Suprapubic skin (tissue), 4 donors: ENCODE measurements around the gene TRIP13. TPM values are rescaled to one million over a fixed set of nuclear protein-coding genes. Genes with fewer than 3 reads are reported as not detected.

Source experiments
- DNase-seq, 2 donors: peaks; one replicate each; pipeline ENCODE4 v3.0.0-alpha.2; 2019; ENCODE audit warnings: low spot score in 2 of 2
- H3K27ac ChIP-seq: fragments of 200-600 bp; sonication (generic); one replicate; pipeline ENCODE4 v1.5.1; 2019
- H3K27me3 ChIP-seq: fragments of 200-600 bp; sonication (generic); one replicate; pipeline ENCODE4 v1.5.1; 2019
- H3K36me3 ChIP-seq: fragments of 200-600 bp; sonication (generic); one replicate; pipeline ENCODE4 v1.5.1; 2019
- H3K4me1 ChIP-seq: fragments of 200-600 bp; sonication (generic); one replicate; pipeline ENCODE4 v1.5.1; 2019
- H3K4me3 ChIP-seq: fragments of 200-600 bp; sonication (generic); one replicate; pipeline ENCODE4 v1.5.1; 2019; ENCODE audit warnings: mild to moderate bottlenecking
- H3K9me3 ChIP-seq: fragments of 200-600 bp; sonication (generic); one replicate; pipeline ENCODE4 v1.5.1; 2019
- EP300 ChIP-seq: sonication (generic); formaldehyde crosslinking; IDR thresholded peaks from one replicate; pipeline ENCODE4 v1.6.1; 2017; ENCODE audit warnings: antibody characterized with exemption
- POLR2A ChIP-seq, 2 donors: fragments of 450-650 bp; IDR thresholded peaks; one replicate each; pipeline ENCODE4 v1.6.1; 2017; ENCODE audit warnings: antibody characterized with exemption in 2 of 2, mild to moderate bottlenecking in 2 of 2, moderate library complexity in 2 of 2
- POLR2AphosphoS5 ChIP-seq, 3 donors: sonication (generic); formaldehyde crosslinking; IDR thresholded peaks; one replicate each; pipeline ENCODE4 v1.6.1; 2017; ENCODE audit warnings: antibody characterized with exemption in 3 of 3
- WGBS: methylation state at CpG from one replicate; pipeline ENCODE4 v1.1.5; 2018; 5-methylcytosine and 5-hydroxymethylcytosine counted together
- total RNA-seq, 4 donors: library from RNA; depleted of rRNA; stranded (reverse); fragments of >200 nt; gene quantifications; one replicate each; pipeline ENCODE4 v1.1.0, GENCODE V29; 2016
- TF ChIP-seq, protein P1 (sequence below), 2 donors: fragments of 200-600 bp in 1 of 2; fragments of 450-650 bp in 1 of 2; sonication (generic) in 1 of 2; IDR thresholded peaks; one replicate each; pipeline ENCODE4 v1.5.1; 2016 to 2019; ENCODE audit warnings: antibody characterized with exemption in 2 of 2, mild to moderate bottlenecking in 1 of 2, moderate library complexity in 1 of 2

The TRIP13 gene
- total RNA-seq, 4 donors from 2014 or later: 1.1 to 3.7 (median 1.6) TPM

DNA sequence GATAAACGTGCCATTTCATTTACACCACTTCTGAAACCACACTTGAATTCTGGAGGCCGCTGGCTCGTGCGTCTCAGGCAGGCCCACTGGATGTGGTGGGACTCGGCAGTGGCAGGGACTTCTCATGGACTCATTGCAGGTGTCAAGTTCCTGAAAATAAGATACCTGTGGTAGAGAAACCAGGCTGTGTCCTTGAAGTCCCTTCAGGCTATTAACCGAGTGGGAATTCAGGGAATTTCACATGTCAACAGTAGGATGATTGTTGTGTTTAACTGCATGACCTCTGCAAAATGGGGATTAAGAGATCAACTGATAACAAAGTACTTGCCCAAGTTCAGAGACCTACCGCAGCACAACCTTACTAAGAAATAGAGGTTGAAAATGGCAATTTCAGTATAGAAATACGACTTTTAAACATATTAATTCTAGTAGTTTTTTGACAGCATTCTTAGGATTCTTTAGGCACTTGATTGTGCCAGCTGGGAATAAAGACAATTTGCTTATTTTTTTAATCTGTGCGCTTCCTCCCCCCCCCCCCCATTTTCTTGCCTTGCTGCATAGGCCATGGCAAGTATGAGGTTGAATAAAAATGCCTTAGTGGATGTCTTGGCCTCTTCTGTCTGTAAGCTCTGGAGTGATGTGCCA lies 26.8 kb downstream of the TRIP13 start:
- H3K9me3 ChIP-seq: no peaks in the 10 kb centered on the region
- TF ChIP-seq, protein P1, sequence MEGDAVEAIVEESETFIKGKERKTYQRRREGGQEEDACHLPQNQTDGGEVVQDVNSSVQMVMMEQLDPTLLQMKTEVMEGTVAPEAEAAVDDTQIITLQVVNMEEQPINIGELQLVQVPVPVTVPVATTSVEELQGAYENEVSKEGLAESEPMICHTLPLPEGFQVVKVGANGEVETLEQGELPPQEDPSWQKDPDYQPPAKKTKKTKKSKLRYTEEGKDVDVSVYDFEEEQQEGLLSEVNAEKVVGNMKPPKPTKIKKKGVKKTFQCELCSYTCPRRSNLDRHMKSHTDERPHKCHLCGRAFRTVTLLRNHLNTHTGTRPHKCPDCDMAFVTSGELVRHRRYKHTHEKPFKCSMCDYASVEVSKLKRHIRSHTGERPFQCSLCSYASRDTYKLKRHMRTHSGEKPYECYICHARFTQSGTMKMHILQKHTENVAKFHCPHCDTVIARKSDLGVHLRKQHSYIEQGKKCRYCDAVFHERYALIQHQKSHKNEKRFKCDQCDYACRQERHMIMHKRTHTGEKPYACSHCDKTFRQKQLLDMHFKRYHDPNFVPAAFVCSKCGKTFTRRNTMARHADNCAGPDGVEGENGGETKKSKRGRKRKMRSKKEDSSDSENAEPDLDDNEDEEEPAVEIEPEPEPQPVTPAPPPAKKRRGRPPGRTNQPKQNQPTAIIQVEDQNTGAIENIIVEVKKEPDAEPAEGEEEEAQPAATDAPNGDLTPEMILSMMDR (IDR thresholded peaks at IDR 0.05): no peak
- TF ChIP-seq EP300 (no peak), POLR2A (IDR thresholded peaks at IDR 0.05) (no peak), POLR2AphosphoS5 (IDR thresholded peaks at IDR 0.05) (no peak)
- no peaks in the 10 kb centered on the region for H3K36me3 ChIP-seq
- no peaks in the 10 kb centered on the region for H3K4me1 ChIP-seq
- no peak for DNase-seq
- H3K27me3 ChIP-seq: peaks cover 4% of the 10 kb centered on the region
- 87% methylated on average over 9 of the region's 9 CpGs for WGBS
- no peak overlapping the region for H3K4me3 ChIP-seq
- no peak overlapping the region for H3K27ac ChIP-seq

DNA sequence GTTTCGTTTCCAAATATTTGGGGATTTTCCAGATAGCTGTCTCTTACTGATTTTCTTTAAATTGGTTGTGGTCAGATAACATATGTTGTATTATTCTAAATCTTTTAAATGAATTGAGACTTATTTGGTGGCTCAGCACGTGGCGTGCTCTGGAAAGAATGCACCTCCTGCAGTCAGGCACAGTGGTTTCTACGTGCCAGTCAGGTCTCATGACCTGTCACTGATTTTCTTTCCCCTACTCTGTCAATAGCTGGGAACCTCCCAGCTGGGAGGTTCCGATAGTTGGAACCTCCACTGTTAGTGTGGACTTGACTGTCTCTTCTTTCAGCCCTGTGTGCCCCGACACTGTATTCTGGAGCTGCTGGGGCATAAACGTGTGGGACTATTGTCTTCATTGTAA lies 27.6 kb downstream of the TRIP13 start:
- peaks cover 6% of the 10 kb centered on the region for H3K27me3 ChIP-seq
- H3K36me3 ChIP-seq: no peaks in the 10 kb centered on the region
- WGBS: 94% methylated on average over 7 of the region's 7 CpGs
- no peaks in the 10 kb centered on the region for H3K4me1 ChIP-seq
- H3K4me3 ChIP-seq: no peak overlapping the region
- H3K27ac ChIP-seq: no peak overlapping the region
- DNase-seq: no peak
- TF ChIP-seq POLR2AphosphoS5 (IDR thresholded peaks at IDR 0.05): no peak
- TF ChIP-seq, protein P1 (IDR thresholded peaks at IDR 0.05): no peak
- TF ChIP-seq POLR2A (IDR thresholded peaks at IDR 0.05): no peak
- TF ChIP-seq EP300: no peak
- H3K9me3 ChIP-seq: no peaks in the 10 kb centered on the region

DNA sequence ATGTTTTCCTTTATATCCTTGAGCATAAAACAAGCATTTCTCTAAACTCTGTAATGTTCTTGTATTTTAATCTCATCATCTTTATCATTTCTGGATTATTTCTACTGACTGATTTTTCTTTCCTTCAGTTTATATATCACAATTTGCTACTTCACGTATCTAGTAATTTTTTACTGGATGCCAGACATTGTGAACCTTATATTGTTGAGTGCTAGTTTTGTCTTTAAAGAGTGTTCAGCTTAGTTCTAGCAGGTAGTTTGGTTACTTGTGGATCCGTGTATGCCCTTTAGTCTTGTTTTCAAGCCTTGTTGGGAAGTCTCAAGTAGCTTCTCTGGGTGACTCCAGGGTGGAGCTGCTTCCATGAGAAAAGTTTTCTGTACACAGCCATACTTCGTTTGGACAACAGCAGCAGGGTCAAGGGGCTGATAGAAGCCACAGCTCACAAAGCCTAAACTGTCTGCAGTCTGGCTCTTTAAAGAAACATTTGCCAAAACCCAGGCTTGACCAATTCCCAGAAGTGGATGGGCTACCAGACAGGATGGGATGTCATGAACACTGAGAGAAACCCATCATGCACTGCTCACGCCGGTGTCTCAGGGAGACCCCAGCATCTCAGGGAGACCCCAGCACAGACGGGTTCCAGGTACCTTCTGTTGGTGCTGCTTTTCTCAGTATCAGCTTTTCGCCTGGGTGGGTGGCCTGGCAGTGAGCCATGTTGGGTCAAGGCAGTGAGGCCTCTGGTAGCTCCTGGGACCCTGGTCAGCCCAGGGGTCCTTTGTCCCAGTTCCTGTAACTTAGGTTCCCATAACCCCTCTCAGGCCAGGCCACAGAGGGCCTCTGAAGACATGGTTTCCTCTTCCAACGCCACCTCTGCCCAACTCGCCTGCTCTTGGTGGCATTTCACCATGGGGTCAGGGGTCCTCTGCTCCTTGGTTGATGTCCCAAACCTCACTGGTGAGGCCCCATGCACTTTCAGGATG lies 29.1 kb downstream of the TRIP13 start:
- no peaks in the 10 kb centered on the region for H3K9me3 ChIP-seq
- peaks cover 7% of the 10 kb centered on the region for H3K4me1 ChIP-seq
- peaks cover 10% of the 10 kb centered on the region for H3K27me3 ChIP-seq
- WGBS: 92% methylated on average over 9 of the region's 9 CpGs
- H3K27ac ChIP-seq: no peak overlapping the region
- no peak for TF ChIP-seq POLR2A (IDR thresholded peaks at IDR 0.05)
- no peak for TF ChIP-seq EP300
- TF ChIP-seq POLR2AphosphoS5 (IDR thresholded peaks at IDR 0.05): no peak
- TF ChIP-seq, protein P1 (IDR thresholded peaks at IDR 0.05): no peak
- H3K4me3 ChIP-seq: no peak overlapping the region
- no peaks in the 10 kb centered on the region for H3K36me3 ChIP-seq
- peak in 1 of 2 donors; percentile 52 for DNase-seq

DNA sequence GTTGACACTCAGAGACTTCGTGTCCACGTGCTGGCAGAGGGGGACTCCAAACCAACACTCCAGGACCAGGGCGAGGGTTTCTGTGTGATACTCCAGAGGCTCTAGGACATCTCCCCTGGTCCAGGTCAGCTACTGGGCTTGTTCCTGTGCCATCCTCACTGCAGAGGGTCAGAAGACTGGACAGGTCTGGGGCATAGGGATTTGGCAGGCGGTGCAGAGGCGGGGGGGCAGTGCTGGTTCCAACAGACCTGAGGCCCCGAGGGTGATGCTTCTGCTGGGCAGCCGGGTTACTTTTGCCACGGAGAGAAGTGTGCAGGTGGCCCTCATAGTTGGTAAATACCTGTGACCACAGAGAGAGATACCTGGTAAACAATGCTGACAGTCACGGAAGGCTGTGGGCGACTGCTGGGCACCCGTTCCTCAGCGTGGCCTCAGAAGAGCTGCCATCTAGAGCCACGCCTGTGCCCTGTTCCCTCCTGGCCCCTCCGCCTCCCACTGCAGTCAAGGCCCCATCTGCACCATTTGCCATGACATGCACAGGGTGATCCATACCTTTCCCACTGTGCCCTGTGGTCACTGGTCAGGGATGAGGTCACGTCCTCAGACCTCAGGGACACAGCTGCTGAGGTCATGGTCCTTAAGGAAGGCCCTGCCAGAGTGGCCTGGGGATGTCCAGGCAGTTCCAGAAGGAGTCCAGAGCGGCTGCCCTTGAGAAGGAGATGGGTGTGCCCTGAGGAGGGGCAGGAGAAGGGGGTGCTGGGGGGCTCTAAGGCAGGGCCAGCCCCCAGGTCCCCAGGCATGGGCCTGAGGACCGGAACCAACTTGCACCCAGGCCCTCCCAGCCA lies 30.0 kb downstream of the TRIP13 start:
- peak in 1 of 2 donors; percentile 49 for DNase-seq
- no peak for TF ChIP-seq EP300
- TF ChIP-seq POLR2A (IDR thresholded peaks at IDR 0.05): no peak
- no peak for TF ChIP-seq POLR2AphosphoS5 (IDR thresholded peaks at IDR 0.05)
- TF ChIP-seq, protein P1 (IDR thresholded peaks at IDR 0.05): no peak

More for the DNA sequence above, 30.0 kb downstream of the TRIP13 start:
- H3K36me3 ChIP-seq: no peaks in the 10 kb centered on the region
- WGBS: 95% methylated on average over 4 of the region's 17 CpGs
- peaks cover 16% of the 10 kb centered on the region for H3K27me3 ChIP-seq
- H3K9me3 ChIP-seq: no peaks in the 10 kb centered on the region
- no peak overlapping the region for H3K27ac ChIP-seq
- H3K4me1 ChIP-seq: peaks cover 11% of the 10 kb centered on the region
- no peak overlapping the region for H3K4me3 ChIP-seq
